ENCODE results near the gene PHLDB3.

DNA sequence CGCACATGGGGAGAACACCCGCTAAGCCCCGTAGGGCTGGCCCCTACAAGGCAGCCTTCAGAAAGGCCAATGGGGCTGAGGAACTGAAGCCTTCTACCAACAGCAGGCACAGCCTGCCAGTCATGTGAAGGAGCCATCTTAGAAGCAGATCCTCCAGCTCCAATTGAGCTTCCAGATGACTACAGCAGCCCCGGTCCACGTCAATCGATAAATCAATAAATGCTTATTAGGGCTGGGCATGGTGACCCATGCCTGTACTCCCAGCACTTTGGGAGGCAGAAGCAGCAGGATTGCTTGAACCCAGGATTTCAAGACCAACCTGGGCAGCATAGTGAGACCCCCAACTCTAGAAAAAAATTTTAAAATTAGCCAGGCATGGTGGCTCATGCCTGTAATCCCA lies 66.8 kb downstream of the PHLDB3 start:
- no peak for TF ChIP-seq POLR2AphosphoS5 (IDR thresholded peaks at IDR 0.05; ENCODE audit: borderline replicate concordance, low read depth, low read length)
- no peak for TF ChIP-seq EZH2 (IDR thresholded peaks at IDR 0.05)

Data from SK-N-MC (cell line).